ENCODE data around the gene ABLIM2. TPM values are rescaled to one million over a fixed set of nuclear protein-coding genes. Genes with fewer than 3 reads are reported as not detected.

Gene ABLIM2
- total RNA-seq, 2 experiments from 2014 or later = 0.76 TPM; not detected in 1

- CTCF ChIA-PET (ENCODE audit: unreplicated experiment) = no interaction called here
- Histone ChIP-seq H3K9me3 (ENCODE audit: low read length) (no peaks in the 10 kb centered on the region), H3K36me3 (ENCODE audit: insufficient read depth, low read length) (no peaks in the 10 kb centered on the region), H3K4me1 (ENCODE audit: insufficient read depth, low read length, poor library complexity, severe bottlenecking) (no peaks in the 10 kb centered on the region), H3K9me2 (ENCODE audit: insufficient read depth, low read length) (no peaks in the 10 kb centered on the region), H3K4me3 (ENCODE audit: low read depth, low read length, poor library complexity, severe bottlenecking) (no peak overlapping the region), H3K27ac (ENCODE audit: low read depth, low read length, poor library complexity, severe bottlenecking) (no peak overlapping the region), H3K79me2 (ENCODE audit: insufficient read depth, low read depth, low read length) (no peaks in the 10 kb centered on the region), H4K20me1 (ENCODE audit: insufficient read depth, low read length) (no peaks in the 10 kb centered on the region), H2AFZ (ENCODE audit: low read length) (no peak overlapping the region), H3K4me2 (ENCODE audit: low read length) (no peak overlapping the region)
- TF ChIP-seq EZH2phosphoT487 (IDR thresholded peaks at IDR 0.05; ENCODE audit: borderline replicate concordance, low read depth, low read length) (no peak), CTCF (conservative IDR thresholded peaks at IDR 0.05; ENCODE audit: low read length) (no peak)
- no TSS peak for BruUV-seq (replicated peaks)
- DNase-seq (ENCODE audit: low spot score) = no peak
- intact Hi-C loops (cut with micrococcal nuclease; ENCODE audit: unreplicated experiment) = no loop called here
- POLR2A ChIA-PET = no interaction called here
These were observed 124.6 kb downstream of the ABLIM2 start for GRCh38 chr4:8033829-8034528.

GRCh38 chr4:8033067-8033755 lies 125.4 kb downstream of the ABLIM2 start:
- Histone ChIP-seq H3K4me1 (ENCODE audit: insufficient read depth, low read length, poor library complexity, severe bottlenecking) (no peaks in the 10 kb centered on the region), H3K36me3 (ENCODE audit: insufficient read depth, low read length) (no peaks in the 10 kb centered on the region), H3K9me3 (ENCODE audit: low read length) (no peaks in the 10 kb centered on the region), H3K79me2 (ENCODE audit: insufficient read depth, low read depth, low read length) (no peaks in the 10 kb centered on the region), H2AFZ (ENCODE audit: low read length) (no peak overlapping the region), H3K4me2 (ENCODE audit: low read length) (no peak overlapping the region), H3K27ac (ENCODE audit: low read depth, low read length, poor library complexity, severe bottlenecking) (no peak overlapping the region), H3K9me2 (ENCODE audit: insufficient read depth, low read length) (no peaks in the 10 kb centered on the region), H4K20me1 (ENCODE audit: insufficient read depth, low read length) (no peaks in the 10 kb centered on the region), H3K4me3 (ENCODE audit: low read depth, low read length, poor library complexity, severe bottlenecking) (no peak overlapping the region)
- intact Hi-C loops (cut with micrococcal nuclease; ENCODE audit: unreplicated experiment) = no loop called here
- TF ChIP-seq EZH2phosphoT487 (IDR thresholded peaks at IDR 0.05; ENCODE audit: borderline replicate concordance, low read depth, low read length) (no peak), CTCF (conservative IDR thresholded peaks at IDR 0.05; ENCODE audit: low read length) (no peak)
- DNase-seq (ENCODE audit: low spot score) = no peak
- BruUV-seq (replicated peaks) = no TSS peak
- ChIA-PET POLR2A (no interaction called here), CTCF (ENCODE audit: unreplicated experiment) (no interaction called here)

- H4K20me1 ChIP-seq (ENCODE audit: insufficient read depth, low read length) = no peaks in the 10 kb centered on the region
- CTCF ChIA-PET (ENCODE audit: unreplicated experiment) = no interaction called here
- no peak overlapping the region for H3K27ac ChIP-seq (ENCODE audit: low read depth, low read length, poor library complexity, severe bottlenecking)
- H3K36me3 ChIP-seq (ENCODE audit: insufficient read depth, low read length) = no peaks in the 10 kb centered on the region
- no peak overlapping the region for H2AFZ ChIP-seq (ENCODE audit: low read length)
- H3K79me2 ChIP-seq (ENCODE audit: insufficient read depth, low read depth, low read length) = no peaks in the 10 kb centered on the region
- DNase-seq (ENCODE audit: low spot score) = no peak
- no peaks in the 10 kb centered on the region for H3K9me2 ChIP-seq (ENCODE audit: insufficient read depth, low read length)
- TF ChIP-seq EZH2phosphoT487 (IDR thresholded peaks at IDR 0.05; ENCODE audit: borderline replicate concordance, low read depth, low read length) (no peak), CTCF (conservative IDR thresholded peaks at IDR 0.05; ENCODE audit: low read length) (no peak)
- intact Hi-C loops (cut with micrococcal nuclease; ENCODE audit: unreplicated experiment) = no loop called here
- no peaks in the 10 kb centered on the region for H3K4me1 ChIP-seq (ENCODE audit: insufficient read depth, low read length, poor library complexity, severe bottlenecking)
- H3K9me3 ChIP-seq (ENCODE audit: low read length) = no peaks in the 10 kb centered on the region
- POLR2A ChIA-PET = interaction anchor here (0.6 kb wide), 1 partner anchor 211 kb away, joined by 3 read pairs; no protein-coding TSS in a partner anchor
- H3K4me2 ChIP-seq (ENCODE audit: low read length) = no peak overlapping the region
- BruUV-seq (replicated peaks) = no TSS peak
- H3K4me3 ChIP-seq (ENCODE audit: low read depth, low read length, poor library complexity, severe bottlenecking) = no peak overlapping the region
These were observed 126.2 kb downstream of the ABLIM2 start for GRCh38 chr4:8032381-8032780.
